DND-41 (cell line): ENCODE results near the gene LRRIQ1.
"Not testable (repeated sequence)": the region's sequence is repeated elsewhere in the genome, so short reads cannot be mapped to it uniquely, and the experiment has no call there.

Source experiments
- ATAC-seq: fragments of 200-7000 bp; cut with Tn5 transposase; 3 replicates; pipeline ENCODE4 v1.9.1; 2021; ENCODE audit warnings: low read depth; ENCODE audit not compliant: insufficient read depth
- DNase-seq: peaks from one replicate; pipeline ENCODE4 v3.0.0-alpha.2; 2020
- H2AFZ ChIP-seq: 2 replicates; pipeline ENCODE4 v1.6.0; 2012; ENCODE audit warnings: low read depth, low read length
- H3K27ac ChIP-seq: 2 replicates; pipeline ENCODE4 v1.5.1; 2012; ENCODE audit warnings: low read length, inconsistent platforms
- H3K27me3 ChIP-seq: fragments of 200-600 bp; sonication (generic); 2 replicates; pipeline ENCODE4 v1.6.0; 2012; ENCODE audit warnings: low read length, mild to moderate bottlenecking, inconsistent platforms; ENCODE audit not compliant: insufficient read depth, poor library complexity
- H3K36me3 ChIP-seq: 2 replicates; pipeline ENCODE4 v1.5.1; 2012; ENCODE audit warnings: low read length, inconsistent platforms; ENCODE audit not compliant: insufficient read depth
- H3K4me1 ChIP-seq: 2 replicates; pipeline ENCODE4 v1.5.1; 2012; ENCODE audit warnings: mild to moderate bottlenecking, low read length; ENCODE audit not compliant: insufficient read depth
- H3K4me2 ChIP-seq: 2 replicates; pipeline ENCODE4 v1.6.0; 2012; ENCODE audit warnings: mild to moderate bottlenecking, moderate library complexity, low read length, inconsistent platforms; ENCODE audit not compliant: insufficient read depth
- H3K4me3 ChIP-seq, 2 experiments: fragments of 200-600 bp in 1 of 2; shearing (Covaris generic) in 1 of 2; 2 replicates each; pipeline ENCODE4 v1.5.1; 2012 to 2016; ENCODE audit warnings: inconsistent platforms in 2 of 2, low read length in 2 of 2, mild to moderate bottlenecking in 2 of 2, low read depth in 1 of 2, moderate library complexity in 1 of 2
- H3K79me2 ChIP-seq: 2 replicates; pipeline ENCODE4 v1.6.0; 2012; ENCODE audit warnings: low read length, inconsistent platforms; ENCODE audit not compliant: insufficient read depth
- H3K9ac ChIP-seq: 2 replicates; pipeline ENCODE4 v1.6.0; 2012; ENCODE audit warnings: low read depth, mild to moderate bottlenecking, inconsistent platforms, low read length, moderate library complexity
- H3K9me3 ChIP-seq: 2 replicates; pipeline ENCODE4 v1.5.1; 2012; ENCODE audit warnings: low read length, moderate library complexity, mild to moderate bottlenecking, inconsistent platforms; ENCODE audit not compliant: insufficient read depth, severe bottlenecking
- H4K20me1 ChIP-seq: 2 replicates; pipeline ENCODE4 v1.6.0; 2012; ENCODE audit warnings: low read length; ENCODE audit not compliant: insufficient read depth
- EZH2 ChIP-seq: IDR thresholded peaks from 3 replicates; pipeline ENCODE4 v1.6.1; 2012; ENCODE audit warnings: borderline replicate concordance, low read depth, mild to moderate bottlenecking, moderate library complexity, low read length, inconsistent platforms; ENCODE audit not compliant: severe bottlenecking
- TF ChIP-seq, protein P1 (sequence below): IDR thresholded peaks from 2 replicates; pipeline ENCODE4 v1.5.1; 2012; ENCODE audit warnings: borderline replicate concordance, low read length, moderate library complexity, mild to moderate bottlenecking; ENCODE audit not compliant: poor library complexity, severe bottlenecking; ENCODE audit errors: extremely low read depth

Gene LRRIQ1

GRCh38 chr12:85004204-85004603 is 31.9 kb upstream of the LRRIQ1 start:
- TF ChIP-seq EZH2, result no peak
- TF ChIP-seq, protein P1, sequence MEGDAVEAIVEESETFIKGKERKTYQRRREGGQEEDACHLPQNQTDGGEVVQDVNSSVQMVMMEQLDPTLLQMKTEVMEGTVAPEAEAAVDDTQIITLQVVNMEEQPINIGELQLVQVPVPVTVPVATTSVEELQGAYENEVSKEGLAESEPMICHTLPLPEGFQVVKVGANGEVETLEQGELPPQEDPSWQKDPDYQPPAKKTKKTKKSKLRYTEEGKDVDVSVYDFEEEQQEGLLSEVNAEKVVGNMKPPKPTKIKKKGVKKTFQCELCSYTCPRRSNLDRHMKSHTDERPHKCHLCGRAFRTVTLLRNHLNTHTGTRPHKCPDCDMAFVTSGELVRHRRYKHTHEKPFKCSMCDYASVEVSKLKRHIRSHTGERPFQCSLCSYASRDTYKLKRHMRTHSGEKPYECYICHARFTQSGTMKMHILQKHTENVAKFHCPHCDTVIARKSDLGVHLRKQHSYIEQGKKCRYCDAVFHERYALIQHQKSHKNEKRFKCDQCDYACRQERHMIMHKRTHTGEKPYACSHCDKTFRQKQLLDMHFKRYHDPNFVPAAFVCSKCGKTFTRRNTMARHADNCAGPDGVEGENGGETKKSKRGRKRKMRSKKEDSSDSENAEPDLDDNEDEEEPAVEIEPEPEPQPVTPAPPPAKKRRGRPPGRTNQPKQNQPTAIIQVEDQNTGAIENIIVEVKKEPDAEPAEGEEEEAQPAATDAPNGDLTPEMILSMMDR, result no peak
- Histone ChIP-seq H3K9me3 (no peaks in the 10 kb centered on the region), H3K79me2 (no peaks in the 10 kb centered on the region), H3K36me3 (no peaks in the 10 kb centered on the region), H3K9ac (no peak overlapping the region), H3K4me1 (no peaks in the 10 kb centered on the region), H3K27me3 (no peaks in the 10 kb centered on the region), H2AFZ (no peak overlapping the region), H4K20me1 (no peaks in the 10 kb centered on the region), H3K4me2 (no peak overlapping the region), H3K4me3 (no peak overlapping the region), H3K27ac (no peak overlapping the region)
- no peak for DNase-seq
- ATAC-seq, result no peak

- not testable (repeated sequence) for H3K9me3 ChIP-seq, H3K79me2 ChIP-seq, ATAC-seq, H3K27me3 ChIP-seq, H2AFZ ChIP-seq, H4K20me1 ChIP-seq, H3K36me3 ChIP-seq, H3K27ac ChIP-seq, DNase-seq, H3K4me1 ChIP-seq, H3K4me2 ChIP-seq, H3K9ac ChIP-seq, H3K4me3 ChIP-seq
Observed at GRCh38 chr12:85005047-85005446, 31.1 kb upstream of the LRRIQ1 start.

DNA sequence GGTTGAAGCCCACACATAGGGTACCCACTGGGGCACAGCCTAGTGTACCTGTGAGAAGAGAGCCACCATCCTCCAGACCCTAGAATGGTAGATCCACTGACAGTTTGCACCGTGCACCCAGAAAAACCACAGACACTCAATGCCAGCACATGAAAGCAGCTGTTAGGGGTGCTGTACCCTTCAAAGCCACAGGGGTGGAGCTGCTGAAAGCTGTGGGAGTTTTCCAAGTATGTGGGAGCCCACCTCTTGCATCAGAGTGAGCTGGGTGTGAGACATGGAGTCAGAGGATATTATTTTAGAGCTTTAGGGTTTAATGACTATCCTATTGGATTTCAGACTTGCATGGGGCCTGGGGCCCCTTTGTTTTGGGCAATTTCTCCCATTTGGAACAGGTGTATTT is 30.5 kb upstream of the LRRIQ1 start:
- no peaks in the 10 kb centered on the region for H3K27me3 ChIP-seq
- no peaks in the 10 kb centered on the region for H3K36me3 ChIP-seq
- no peak overlapping the region for H2AFZ ChIP-seq
- peak; percentile 24 for DNase-seq
- H3K4me2 ChIP-seq, result no peak overlapping the region
- no peak overlapping the region for H3K27ac ChIP-seq
- H3K79me2 ChIP-seq, result no peaks in the 10 kb centered on the region
- no peaks in the 10 kb centered on the region for H3K9me3 ChIP-seq
- TF ChIP-seq, protein P1, result no peak
- TF ChIP-seq EZH2, result no peak
- no peak overlapping the region for H3K9ac ChIP-seq
- H3K4me1 ChIP-seq, result no peaks in the 10 kb centered on the region
- H3K4me3 ChIP-seq, result no peak overlapping the region
- H4K20me1 ChIP-seq, result no peaks in the 10 kb centered on the region
- peak; percentile 77 for ATAC-seq

DNA sequence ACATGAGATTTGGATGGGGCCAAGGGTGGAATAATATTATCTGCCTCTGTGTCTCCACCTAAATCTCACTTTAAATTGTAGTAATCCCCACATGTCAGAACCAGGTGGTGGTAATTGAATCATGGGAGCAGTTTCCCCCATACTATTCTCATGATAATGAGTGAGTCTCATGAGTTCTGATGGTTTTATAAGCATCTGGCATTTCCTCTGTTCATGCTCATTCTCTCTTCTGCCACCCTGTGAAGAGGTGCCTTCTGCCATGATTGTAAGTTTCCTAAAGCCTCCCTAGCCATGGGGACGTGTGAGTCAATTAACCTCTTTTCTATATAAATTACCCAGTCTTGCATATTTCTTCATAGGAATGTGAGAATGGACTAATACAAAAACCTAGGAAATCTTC is 29.9 kb upstream of the LRRIQ1 start:
- Histone ChIP-seq H3K4me2 (no peak overlapping the region), H4K20me1 (no peaks in the 10 kb centered on the region), H2AFZ (no peak overlapping the region), H3K79me2 (no peaks in the 10 kb centered on the region), H3K27ac (no peak overlapping the region), H3K27me3 (no peaks in the 10 kb centered on the region), H3K9me3 (no peaks in the 10 kb centered on the region), H3K4me3 (no peak overlapping the region), H3K36me3 (no peaks in the 10 kb centered on the region), H3K9ac (no peak overlapping the region), H3K4me1 (no peaks in the 10 kb centered on the region)
- no peak for TF ChIP-seq EZH2
- TF ChIP-seq, protein P1, result no peak
- ATAC-seq, result no peak
- DNase-seq, result no peak
